ENCODE results near the gene USP24. TPM values are rescaled to one million over a fixed set of nuclear protein-coding genes. Genes with fewer than 3 reads are reported as not detected.
"Not testable (repeated sequence)": the region's sequence is repeated elsewhere in the genome, so short reads cannot be mapped to it uniquely, and the experiment has no call there.

The USP24 gene
- total and polyA plus RNA-seq, 12 donors, result 11.3 to 45.1 (median 25.9) TPM

DNA sequence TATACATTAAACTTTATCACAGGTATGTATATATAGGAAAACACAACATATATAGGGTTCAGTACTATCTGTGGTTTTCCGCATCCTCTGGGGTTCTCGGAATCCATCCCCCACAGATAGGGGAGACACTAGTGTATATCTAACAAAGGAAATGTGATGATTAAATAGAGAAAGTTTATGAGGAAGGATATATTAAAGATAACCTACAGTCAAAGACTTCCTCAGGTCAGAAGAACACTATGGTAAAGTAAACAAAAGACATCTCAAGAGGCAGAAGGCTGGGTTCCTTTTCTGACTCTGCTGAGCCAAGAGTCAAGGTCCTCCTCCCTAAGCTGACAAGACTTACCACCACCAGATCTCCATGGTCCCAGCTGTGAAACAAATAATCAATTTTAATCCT lies 12.1 kb downstream of the USP24 start:
- no peaks in the 10 kb centered on the region for H3K9me3 ChIP-seq (replicated peaks in 1 of 3)
- TF ChIP-seq CTCF (IDR thresholded peaks at IDR 0.05), result no peak
- no peak for TF ChIP-seq POLR2A (IDR thresholded peaks at IDR 0.05)
- peaks cover 33 to 47% of the 10 kb centered on the region in 2 donors for H3K4me1 ChIP-seq (replicated peaks in 1 of 2)
- H3K36me3 ChIP-seq (replicated peaks in 1 of 2), result no peaks in the 10 kb centered on the region
- H3K4me3 ChIP-seq, result no peak overlapping the region
- intact Hi-C loops (cut with DNase I), result no loop called here
- no peaks in the 10 kb centered on the region for H3K27me3 ChIP-seq
- H3K27ac ChIP-seq, result no peak overlapping the region
- 87 to 96% (median 91%) methylated on average over 2 of the region's 2 CpGs for WGBS, 4 donors
- DNase-seq, result no peak

DNA sequence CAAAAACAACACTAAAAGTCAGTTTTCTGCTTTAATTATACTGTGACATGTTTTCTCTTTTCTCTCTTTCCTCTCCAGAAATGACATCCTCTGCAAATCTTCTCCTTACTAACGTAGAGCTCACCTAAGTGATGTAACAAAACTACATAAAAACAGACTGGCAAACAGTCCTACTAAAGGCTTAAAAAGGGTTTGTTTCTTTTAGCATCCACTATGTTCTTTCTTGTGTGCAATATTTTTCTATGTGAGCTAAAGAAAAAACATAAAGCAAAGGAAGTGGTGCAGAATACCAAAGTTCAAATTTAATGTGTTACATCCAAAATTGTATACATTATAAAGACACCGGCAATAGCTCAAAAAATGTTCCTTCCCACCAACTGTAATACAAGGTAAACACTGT lies 14.5 kb downstream of the USP24 start:
- intact Hi-C loops (cut with DNase I), result no loop called here
- Histone ChIP-seq H3K4me1 (replicated peaks in 1 of 2) (peaks cover 28 to 43% of the 10 kb centered on the region in 2 donors), H3K9me3 (replicated peaks in 1 of 3) (no peaks in the 10 kb centered on the region), H3K4me3 (no peak overlapping the region), H3K36me3 (replicated peaks in 1 of 2) (no peaks in the 10 kb centered on the region), H3K27ac (no peak overlapping the region), H3K27me3 (no peaks in the 10 kb centered on the region)
- WGBS, 4 donors, result 80 to 87% (median 83%) methylated on average over 2 of the region's 2 CpGs
- no peak for DNase-seq
- no peak for TF ChIP-seq CTCF (IDR thresholded peaks at IDR 0.05)
- TF ChIP-seq POLR2A (IDR thresholded peaks at IDR 0.05), result no peak

- intact Hi-C loops (cut with DNase I); H3K9me3 ChIP-seq (replicated peaks in 1 of 3); DNase-seq; H3K36me3 ChIP-seq (replicated peaks in 1 of 2); H3K4me3 ChIP-seq; H3K27me3 ChIP-seq; H3K27ac ChIP-seq: not testable (repeated sequence)
- peaks cover 18 to 43% of the 10 kb centered on the region in 2 donors for H3K4me1 ChIP-seq (replicated peaks in 1 of 2)
- 96 to 97% (median 96%) methylated on average over 9 of the region's 9 CpGs for WGBS, 4 donors
These were observed 15.4 kb downstream of the USP24 start for GRCh38 chr1:55199735-55200134.

- Histone ChIP-seq H3K27ac (no peak overlapping the region), H3K4me1 (replicated peaks in 1 of 2) (peaks cover 5 to 27% of the 10 kb centered on the region in 2 donors), H3K36me3 (replicated peaks in 1 of 2) (no peaks in the 10 kb centered on the region), H3K9me3 (replicated peaks in 1 of 3) (no peaks in the 10 kb centered on the region), H3K4me3 (no peak overlapping the region), H3K27me3 (no peaks in the 10 kb centered on the region)
- TF ChIP-seq POLR2A (IDR thresholded peaks at IDR 0.05) (no peak), CTCF (IDR thresholded peaks at IDR 0.05) (no peak)
- WGBS, 4 donors, result 91 to 94% (median 92%) methylated on average over 4 of the region's 4 CpGs
- intact Hi-C loops (cut with DNase I), result no loop called here
- DNase-seq, result no peak
These were observed 17.1 kb downstream of the USP24 start for GRCh38 chr1:55198044-55198443.

DNA sequence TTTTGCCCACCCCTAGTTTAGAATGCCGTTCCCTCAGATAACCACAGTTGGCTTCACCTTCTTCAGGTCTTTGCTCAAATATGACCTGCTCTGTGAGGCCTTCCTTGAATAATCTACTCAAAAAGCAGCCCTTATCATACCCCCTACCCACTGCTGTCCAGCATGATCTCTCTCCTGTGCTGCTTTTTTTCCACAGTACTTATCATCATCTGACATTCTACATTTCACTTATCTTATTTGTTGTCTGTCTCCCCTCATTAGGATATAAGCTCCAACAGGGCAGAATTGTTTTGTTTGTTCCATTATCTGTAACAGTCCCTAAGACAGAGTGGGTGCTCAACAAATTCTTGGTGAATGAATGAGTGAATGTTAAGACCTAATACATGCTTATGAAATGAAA lies 18.1 kb downstream of the USP24 start:
- intact Hi-C loops (cut with DNase I), result no loop called here
- Histone ChIP-seq H3K4me3 (no peak overlapping the region), H3K4me1 (replicated peaks in 1 of 2) (peaks cover 5 to 26% of the 10 kb centered on the region in 2 donors), H3K27me3 (no peaks in the 10 kb centered on the region), H3K36me3 (replicated peaks in 1 of 2) (no peaks in the 10 kb centered on the region), H3K27ac (no peak overlapping the region), H3K9me3 (replicated peaks in 1 of 3) (no peaks in the 10 kb centered on the region)
- 93 to 97% (median 95%) methylated on average over 1 of the region's 1 CpG for WGBS, 4 donors
- TF ChIP-seq CTCF (IDR thresholded peaks at IDR 0.05), result no peak
- TF ChIP-seq POLR2A (IDR thresholded peaks at IDR 0.05), result no peak
- DNase-seq, result no peak
